Left renal pelvis (tissue), 4 donors: ENCODE data around the gene RAET1L. TPM values are rescaled to one million over a fixed set of nuclear protein-coding genes. Genes with fewer than 3 reads are reported as not detected.

Experiments used
- polyA plus RNA-seq, 4 donors: library from polyadenylated mRNA; unstranded; fragments of 120-200 nt; gene quantifications; one replicate each; pipeline ENCODE4 v1.2.1, GENCODE V29; 2013; ENCODE audit not compliant: insufficient read length in 4 of 4

Gene RAET1L
- polyA plus RNA-seq, 4 donors: not detected

Other genes with a start within 250 kb of the RAET1L start
- gene LRP11, start 161.2 kb downstream of the RAET1L start, polyA plus RNA-seq: 10 to 100 TPM; 33.3 to 49.1 (median 36.2) TPM
- gene RAET1E, start 127.4 kb downstream of the RAET1L start, polyA plus RNA-seq: under 1 TPM in 3 of 4 donors, not detected in 1; 0.24 to 0.45 (median 0.44) TPM
- gene RAET1G, start 102.4 kb downstream of the RAET1L start, polyA plus RNA-seq: 1 to 10 TPM in 2 of 4 donors, under 1 TPM in 2; 0.38 to 1.5 (median 1.1) TPM
- under 1 TPM; 0.33 to 0.92 (median 0.52) TPM for gene ULBP2, start 83.5 kb downstream of the RAET1L start, polyA plus RNA-seq
- 1 to 10 TPM in 2 of 4 donors, under 1 TPM in 2; 0.76 to 2.0 (median 1.2) TPM for gene ULBP1, start 61.6 kb downstream of the RAET1L start, polyA plus RNA-seq
- 1 to 10 TPM; 3.7 to 8.8 (median 7.6) TPM for gene ULBP3, start 43.6 kb upstream of the RAET1L start, polyA plus RNA-seq
- 10 to 100 TPM in 3 of 4 donors, under 1 TPM in 1; 0.81 to 23.4 (median 22.4) TPM for gene PPP1R14C, start 117.5 kb upstream of the RAET1L start, polyA plus RNA-seq